Mononuclear cell (primary cell): ENCODE measurements around the gene HSPB9. TPM values are rescaled to one million over a fixed set of nuclear protein-coding genes. Genes with fewer than 3 reads are reported as not detected.
A peak's percentile ranks its signal among the peaks of the same experiment; 100 is the strongest.

Experiments used
- H3K27me3 ChIP-seq: 2 replicates; pipeline ENCODE4 v1.6.0; 2011; ENCODE audit warnings: low read length, control low read depth; ENCODE audit not compliant: insufficient read depth
- H3K4me1 ChIP-seq: 2 replicates; pipeline ENCODE4 v1.5.1; 2011; ENCODE audit warnings: mild to moderate bottlenecking, low read length, control low read depth; ENCODE audit not compliant: insufficient read depth
- H3K4me3 ChIP-seq: 2 replicates; pipeline ENCODE4 v1.5.1; 2011; ENCODE audit warnings: mild to moderate bottlenecking, low read length, moderate library complexity
- H3K9me3 ChIP-seq: 2 replicates; pipeline ENCODE4 v1.5.1; 2011; ENCODE audit warnings: low read depth, mild to moderate bottlenecking, control low read depth, low read length
- total RNA-seq: library from RNA; depleted of rRNA; stranded (reverse); fragments of >200 nt; gene quantifications from one replicate; pipeline ENCODE4 v1.2.3, GENCODE V29; 2012

Gene HSPB9
- total RNA-seq, 1 donor: not detected

- peaks cover 15% of the 10 kb centered on the region for H3K27me3 ChIP-seq
- H3K4me1 ChIP-seq: peaks cover 8% of the 10 kb centered on the region
- no peak overlapping the region for H3K4me3 ChIP-seq
- H3K9me3 ChIP-seq: no peaks in the 10 kb centered on the region
Observed at GRCh38 chr17:42094375-42095069, 28.1 kb upstream of the HSPB9 start.

GRCh38 chr17:42096360-42097111 lies 26.1 kb upstream of the HSPB9 start:
- H3K27me3 ChIP-seq: peaks cover 15% of the 10 kb centered on the region
- no peaks in the 10 kb centered on the region for H3K9me3 ChIP-seq
- no peak overlapping the region for H3K4me3 ChIP-seq
- peaks cover 8% of the 10 kb centered on the region for H3K4me1 ChIP-seq

- H3K4me3 ChIP-seq: no peak within 1 kb of the TSS
Observed at GRCh38 chr17:42097691-42098631, 24.6 kb upstream of the HSPB9 start, which contains the start of gene ZNF385C. TSS of gene ZNF385C (minus strand) at chr17:42098473. CDS start at chr17:42063056, 35,417 bp downstream.

GRCh38 chr17:42098730-42099399 lies 23.7 kb upstream of the HSPB9 start:
- Histone ChIP-seq H3K9me3 (no peaks in the 10 kb centered on the region), H3K4me1 (peaks cover 8% of the 10 kb centered on the region), H3K4me3 (no peak overlapping the region), H3K27me3 (peaks cover 15% of the 10 kb centered on the region)

More at GRCh38 chr17:42097691-42098631, 24.6 kb upstream of the HSPB9 start, which contains the start of gene ZNF385C:
- peaks cover 8% of the 10 kb centered on the region for H3K4me1 ChIP-seq
- H3K27me3 ChIP-seq: peaks cover 15% of the 10 kb centered on the region
- H3K9me3 ChIP-seq: no peaks in the 10 kb centered on the region

GRCh38 chr17:42101513-42102292 lies 20.9 kb upstream of the HSPB9 start:
- H3K4me1 ChIP-seq: peaks cover 8% of the 10 kb centered on the region
- H3K9me3 ChIP-seq: no peaks in the 10 kb centered on the region
- H3K27me3 ChIP-seq: peaks cover 12% of the 10 kb centered on the region
- no peak overlapping the region for H3K4me3 ChIP-seq

- peaks cover 11% of the 10 kb centered on the region for H3K4me1 ChIP-seq
- no peaks in the 10 kb centered on the region for H3K27me3 ChIP-seq
- H3K4me3 ChIP-seq: no peak overlapping the region
- H3K9me3 ChIP-seq: no peaks in the 10 kb centered on the region
Observed at GRCh38 chr17:42103221-42103954, 19.2 kb upstream of the HSPB9 start.

GRCh38 chr17:42104264-42104663 lies 18.3 kb upstream of the HSPB9 start:
- Histone ChIP-seq H3K4me1 (peaks cover 11% of the 10 kb centered on the region), H3K4me3 (no peak overlapping the region), H3K9me3 (no peaks in the 10 kb centered on the region), H3K27me3 (no peaks in the 10 kb centered on the region)

GRCh38 chr17:42106009-42106408 lies 16.6 kb upstream of the HSPB9 start:
- H3K4me3 ChIP-seq: no peak overlapping the region

GRCh38 chr17:42107124-42107523 lies 15.5 kb upstream of the HSPB9 start:
- H3K4me3 ChIP-seq: no peak overlapping the region
- no peaks in the 10 kb centered on the region for H3K9me3 ChIP-seq
- H3K4me1 ChIP-seq: peaks cover 24% of the 10 kb centered on the region
- no peaks in the 10 kb centered on the region for H3K27me3 ChIP-seq

More at GRCh38 chr17:42106009-42106408, 16.6 kb upstream of the HSPB9 start:
- H3K27me3 ChIP-seq: no peaks in the 10 kb centered on the region
- H3K4me1 ChIP-seq: peaks cover 13% of the 10 kb centered on the region
- no peaks in the 10 kb centered on the region for H3K9me3 ChIP-seq

GRCh38 chr17:42107597-42108576 lies 14.7 kb upstream of the HSPB9 start:
- no peaks in the 10 kb centered on the region for H3K9me3 ChIP-seq
- peak overlapping the region; percentile 27 for H3K4me3 ChIP-seq
- H3K4me1 ChIP-seq: peaks cover 28% of the 10 kb centered on the region
- H3K27me3 ChIP-seq: no peaks in the 10 kb centered on the region

GRCh38 chr17:42109086-42109485 lies 13.5 kb upstream of the HSPB9 start:
- Histone ChIP-seq H3K27me3 (no peaks in the 10 kb centered on the region), H3K4me1 (peaks cover 34% of the 10 kb centered on the region), H3K9me3 (no peaks in the 10 kb centered on the region), H3K4me3 (no peak overlapping the region)
